Thyroid gland (tissue), 4 donors: Measurements from ENCODE around the gene CAMK1. TPM values are rescaled to one million over a fixed set of nuclear protein-coding genes. Genes with fewer than 3 reads are reported as not detected.

Experiments used
- DNase-seq, 2 donors: peaks; one replicate each; pipeline ENCODE4 v3.0.0-alpha.2; 2019
- H3K27ac ChIP-seq, 3 donors: fragments of 200-600 bp; sonication (generic); 1 replicate in 2 of 3; 2 replicates in 1 of 3; pipeline ENCODE4 v1.5.1; 2016 to 2019; ENCODE audit warnings: mild to moderate bottlenecking in 1 of 3, moderate library complexity in 1 of 3
- H3K27me3 ChIP-seq: fragments of 200-600 bp; sonication (generic); one replicate; pipeline ENCODE4 v1.5.1; 2019
- H3K36me3 ChIP-seq, 2 donors: fragments of 200-600 bp; sonication (generic); one replicate each; pipeline ENCODE4 v1.5.1; 2016 to 2019
- H3K4me1 ChIP-seq, 2 donors: fragments of 200-600 bp; sonication (generic); one replicate each; pipeline ENCODE4 v1.5.1; 2017 to 2019
- H3K4me3 ChIP-seq, 3 donors: fragments of 200-600 bp; sonication (generic); replicated peaks in 1 of 3; 1 replicate in 2 of 3; 2 replicates in 1 of 3; pipeline ENCODE4 v1.5.1; 2016; ENCODE audit warnings: mild to moderate bottlenecking in 1 of 3
- H3K9me3 ChIP-seq: fragments of 200-600 bp; sonication (generic); one replicate; pipeline ENCODE4 v1.5.1; 2017
- POLR2A ChIP-seq, 2 donors: fragments of 450-650 bp; IDR thresholded peaks; one replicate each; pipeline ENCODE4 v1.6.1; 2017; ENCODE audit warnings: antibody characterized with exemption in 2 of 2, mild to moderate bottlenecking in 2 of 2, moderate library complexity in 1 of 2
- WGBS, 2 donors: methylation state at CpG; one replicate each; pipeline ENCODE4 v1.1.5; 2017; 5-methylcytosine and 5-hydroxymethylcytosine counted together
- intact Hi-C: fragments of 100-400 bp; cut with DNase I; formaldehyde crosslinking; loops from one replicate; pipeline ENCODE4 v1.15.1; 2023
- total RNA-seq, 4 donors: library from RNA; depleted of rRNA; stranded (reverse); fragments of >200 nt; gene quantifications; one replicate each; pipeline ENCODE4 v1.2.3, GENCODE V29; 2016
- TF ChIP-seq, protein P1 (sequence below), 6 experiments: fragments of 200-600 bp in 3 of 6; fragments of 450-650 bp in 3 of 6; sonication (generic) in 3 of 6; IDR thresholded peaks; one replicate each; pipeline ENCODE4 v1.5.1; 2016 to 2019; ENCODE audit warnings: antibody characterized with exemption in 6 of 6, mild to moderate bottlenecking in 2 of 6, inconsistent platforms in 1 of 6, moderate library complexity in 1 of 6

Gene CAMK1
- total RNA-seq, 4 donors from 2014 or later: 32.1 to 44.8 (median 35.9) TPM

DNA sequence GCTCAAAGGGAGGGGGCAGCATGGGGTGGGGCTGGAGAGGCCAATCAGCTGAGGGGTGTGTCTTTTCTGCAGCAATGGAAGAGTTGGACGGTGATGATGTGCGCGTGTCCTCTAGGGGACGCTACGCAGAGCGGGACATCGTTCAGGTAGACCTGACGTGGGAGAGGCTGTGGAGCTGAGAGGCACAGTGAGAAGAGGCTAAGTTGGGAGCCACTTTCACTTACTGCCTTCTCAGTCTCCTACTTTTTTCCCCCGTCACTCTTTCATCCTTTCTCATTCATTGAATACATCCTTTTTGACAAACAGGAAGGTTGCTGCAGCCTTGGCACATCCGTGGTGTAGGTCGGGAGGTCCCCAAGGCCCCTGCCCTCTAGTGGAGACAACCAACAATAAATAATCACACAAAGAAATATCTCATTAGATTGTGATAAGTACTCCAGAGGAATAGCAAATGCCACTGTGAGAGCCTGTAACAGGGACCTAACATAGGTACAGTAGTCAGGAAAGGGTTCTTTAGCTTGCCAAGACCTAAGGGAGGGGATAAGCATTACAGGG, 42.6 kb downstream of the CAMK1 start:
- Histone ChIP-seq H3K9me3 (no peaks in the 10 kb centered on the region), H3K4me3 (no peak overlapping the region), H3K27me3 (no peaks in the 10 kb centered on the region), H3K36me3 (no peaks in the 10 kb centered on the region), H3K4me1 (peaks cover 5% of the 10 kb centered on the region in 2 donors), H3K27ac (no peak overlapping the region)
- DNase-seq: no peak
- TF ChIP-seq, protein P1, sequence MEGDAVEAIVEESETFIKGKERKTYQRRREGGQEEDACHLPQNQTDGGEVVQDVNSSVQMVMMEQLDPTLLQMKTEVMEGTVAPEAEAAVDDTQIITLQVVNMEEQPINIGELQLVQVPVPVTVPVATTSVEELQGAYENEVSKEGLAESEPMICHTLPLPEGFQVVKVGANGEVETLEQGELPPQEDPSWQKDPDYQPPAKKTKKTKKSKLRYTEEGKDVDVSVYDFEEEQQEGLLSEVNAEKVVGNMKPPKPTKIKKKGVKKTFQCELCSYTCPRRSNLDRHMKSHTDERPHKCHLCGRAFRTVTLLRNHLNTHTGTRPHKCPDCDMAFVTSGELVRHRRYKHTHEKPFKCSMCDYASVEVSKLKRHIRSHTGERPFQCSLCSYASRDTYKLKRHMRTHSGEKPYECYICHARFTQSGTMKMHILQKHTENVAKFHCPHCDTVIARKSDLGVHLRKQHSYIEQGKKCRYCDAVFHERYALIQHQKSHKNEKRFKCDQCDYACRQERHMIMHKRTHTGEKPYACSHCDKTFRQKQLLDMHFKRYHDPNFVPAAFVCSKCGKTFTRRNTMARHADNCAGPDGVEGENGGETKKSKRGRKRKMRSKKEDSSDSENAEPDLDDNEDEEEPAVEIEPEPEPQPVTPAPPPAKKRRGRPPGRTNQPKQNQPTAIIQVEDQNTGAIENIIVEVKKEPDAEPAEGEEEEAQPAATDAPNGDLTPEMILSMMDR (IDR thresholded peaks at IDR 0.05): peak in 1 of 6 experiments; percentile 12
- no peak for TF ChIP-seq POLR2A (IDR thresholded peaks at IDR 0.05)
- WGBS, 2 donors: 11 to 17% methylated on average over 11 of the region's 11 CpGs
- intact Hi-C loops: no loop called here

DNA sequence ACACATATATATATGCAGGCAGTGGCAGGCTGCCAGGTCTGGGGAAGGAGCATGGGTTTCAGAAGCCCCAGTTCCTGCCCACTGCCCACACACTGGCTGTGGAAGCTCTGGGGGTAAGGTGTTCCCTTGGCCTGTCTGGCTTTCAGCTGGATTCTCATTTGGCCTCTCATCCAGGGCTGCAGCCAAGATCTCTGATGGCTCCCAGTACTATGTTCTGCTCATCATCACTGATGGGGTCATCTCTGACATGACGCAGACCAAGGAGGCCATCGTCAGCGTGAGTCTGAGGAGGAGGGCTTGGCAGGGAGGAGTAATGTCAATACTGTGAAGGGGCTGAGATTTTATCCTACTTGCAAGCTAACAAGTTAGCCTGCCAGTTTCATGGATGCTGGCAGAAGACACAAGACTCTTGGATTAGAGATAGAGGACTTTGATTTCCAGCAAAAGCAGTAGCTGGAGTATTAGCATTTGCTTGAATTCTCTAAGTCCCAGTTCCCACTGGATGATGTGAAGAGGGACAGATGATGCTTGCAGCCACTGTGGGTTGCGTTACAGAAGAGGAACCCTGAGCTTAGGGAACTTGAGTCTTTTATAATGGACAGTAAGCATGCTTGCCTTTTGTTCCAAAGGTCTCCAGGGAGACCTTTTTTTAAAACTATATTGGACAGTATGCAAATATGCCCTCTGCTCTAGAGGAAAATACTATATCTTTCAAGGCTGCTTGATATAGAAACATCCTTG, 43.8 kb downstream of the CAMK1 start:
- Histone ChIP-seq H3K36me3 (no peaks in the 10 kb centered on the region), H3K9me3 (no peaks in the 10 kb centered on the region), H3K4me3 (no peak overlapping the region), H3K4me1 (peaks cover 4 to 5% of the 10 kb centered on the region in 2 donors), H3K27ac (no peak overlapping the region), H3K27me3 (no peaks in the 10 kb centered on the region)
- no peak for DNase-seq
- intact Hi-C loops: no loop called here
- WGBS, 2 donors: 86 to 87% methylated on average over 4 of the region's 4 CpGs
- TF ChIP-seq POLR2A (IDR thresholded peaks at IDR 0.05): no peak
- TF ChIP-seq, protein P1 (IDR thresholded peaks at IDR 0.05): no peak

DNA sequence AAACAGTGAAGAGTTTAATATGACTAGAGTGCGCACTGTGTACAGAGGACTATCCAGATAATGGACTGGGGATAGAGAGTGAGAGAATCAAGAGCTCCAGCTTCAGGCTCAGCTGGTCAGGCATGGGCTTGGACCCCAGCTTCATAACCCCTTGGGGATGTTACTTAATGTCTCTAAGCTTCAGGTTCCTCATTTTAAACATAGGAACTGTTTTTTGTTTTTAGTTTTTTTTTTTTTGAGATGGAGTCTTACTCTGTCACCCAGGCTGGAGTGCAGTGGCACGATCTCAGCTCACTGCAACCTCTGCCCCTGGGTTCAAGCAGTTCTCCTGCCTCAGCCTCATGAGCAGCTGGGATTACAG, 48.1 kb downstream of the CAMK1 start:
- TF ChIP-seq POLR2A (IDR thresholded peaks at IDR 0.05): no peak
- TF ChIP-seq, protein P1 (IDR thresholded peaks at IDR 0.05): no peak
- Histone ChIP-seq H3K4me1 (no peaks in the 10 kb centered on the region), H3K36me3 (no peaks in the 10 kb centered on the region), H3K27me3 (no peaks in the 10 kb centered on the region), H3K4me3 (no peak overlapping the region), H3K27ac (no peak overlapping the region), H3K9me3 (no peaks in the 10 kb centered on the region)
- intact Hi-C loops: no loop called here
- no peak for DNase-seq
- WGBS, 2 donors: 90% methylated on average over 2 of the region's 2 CpGs

DNA sequence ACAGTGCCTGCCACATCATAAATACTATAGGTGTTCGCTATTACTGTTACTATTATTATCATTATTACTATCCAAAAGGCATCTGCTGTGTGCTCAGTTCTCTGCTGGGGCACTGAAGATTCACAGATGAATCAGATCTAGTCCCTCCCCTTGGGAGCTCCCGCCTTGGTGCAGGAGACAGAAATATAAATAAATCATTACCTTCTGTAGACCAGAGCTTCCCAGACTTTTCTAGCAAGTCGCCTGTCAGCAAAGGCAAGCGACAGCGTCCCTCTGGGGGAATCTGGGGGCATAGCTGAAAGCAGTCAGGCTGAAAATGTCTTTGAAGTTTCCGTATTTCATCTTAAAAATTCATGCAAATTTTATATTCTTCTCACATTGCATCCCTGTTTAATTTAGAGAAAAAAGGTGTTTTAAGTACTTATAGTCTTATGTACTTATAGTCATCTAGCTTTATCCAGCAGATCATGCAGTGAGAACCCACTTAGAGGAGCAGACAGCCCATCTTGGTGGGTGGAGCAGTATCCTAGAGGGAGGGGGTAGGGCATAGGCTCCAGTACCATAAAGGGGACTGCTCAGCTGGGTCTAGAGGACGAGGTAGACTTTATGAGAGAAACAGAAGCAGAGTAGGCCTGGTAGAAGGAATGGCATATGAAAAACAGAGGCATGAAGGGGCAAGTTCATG, 48.6 kb downstream of the CAMK1 start:
- Histone ChIP-seq H3K27me3 (no peaks in the 10 kb centered on the region), H3K27ac (no peak overlapping the region), H3K4me1 (no peaks in the 10 kb centered on the region), H3K36me3 (no peaks in the 10 kb centered on the region), H3K9me3 (no peaks in the 10 kb centered on the region), H3K4me3 (no peak overlapping the region)
- WGBS, 2 donors: 43 to 45% methylated on average over 7 of the region's 7 CpGs
- TF ChIP-seq, protein P1 (IDR thresholded peaks at IDR 0.05): no peak
- TF ChIP-seq POLR2A (IDR thresholded peaks at IDR 0.05): no peak
- intact Hi-C loops: no loop called here
- no peak for DNase-seq

DNA sequence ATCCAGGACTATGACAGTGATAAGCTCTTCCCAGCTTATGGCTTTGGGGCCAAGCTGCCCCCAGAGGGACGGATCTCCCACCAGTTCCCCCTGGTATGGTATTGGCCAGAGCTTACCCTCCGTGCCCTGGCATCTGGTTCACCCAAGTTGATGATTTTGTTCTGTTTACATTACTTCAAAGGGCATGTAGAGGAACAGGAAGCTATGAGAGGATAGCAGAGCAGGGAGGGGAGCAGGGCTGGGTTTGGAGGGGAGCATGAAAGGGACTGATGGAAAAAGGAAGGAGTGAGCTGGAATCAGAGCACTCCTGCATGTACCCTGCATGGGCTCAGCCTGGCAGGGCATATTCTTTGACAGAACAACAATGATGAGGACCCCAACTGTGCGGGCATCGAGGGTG, 51.6 kb downstream of the CAMK1 start:
- Histone ChIP-seq H3K9me3 (no peaks in the 10 kb centered on the region), H3K4me3 (no peak overlapping the region), H3K27me3 (no peaks in the 10 kb centered on the region), H3K4me1 (no peaks in the 10 kb centered on the region), H3K27ac (no peak overlapping the region), H3K36me3 (no peaks in the 10 kb centered on the region)
- intact Hi-C loops: no loop called here
- TF ChIP-seq, protein P1 (IDR thresholded peaks at IDR 0.05): no peak
- no peak for TF ChIP-seq POLR2A (IDR thresholded peaks at IDR 0.05)
- no peak for DNase-seq
- 74 to 82% methylated on average over 4 of the region's 4 CpGs for WGBS, 2 donors
